HG03066 (cell line): ENCODE results near the gene CCDC85C.
A peak's percentile ranks its signal among the peaks of the same experiment; 100 is the strongest.

Experiments used
- ATAC-seq: cut with Tn5 transposase; IDR thresholded peaks from one replicate; pipeline ENCODE4 v1.9.1; 2021; ENCODE audit warnings: low read depth; ENCODE audit not compliant: unreplicated experiment

Gene CCDC85C

DNA sequence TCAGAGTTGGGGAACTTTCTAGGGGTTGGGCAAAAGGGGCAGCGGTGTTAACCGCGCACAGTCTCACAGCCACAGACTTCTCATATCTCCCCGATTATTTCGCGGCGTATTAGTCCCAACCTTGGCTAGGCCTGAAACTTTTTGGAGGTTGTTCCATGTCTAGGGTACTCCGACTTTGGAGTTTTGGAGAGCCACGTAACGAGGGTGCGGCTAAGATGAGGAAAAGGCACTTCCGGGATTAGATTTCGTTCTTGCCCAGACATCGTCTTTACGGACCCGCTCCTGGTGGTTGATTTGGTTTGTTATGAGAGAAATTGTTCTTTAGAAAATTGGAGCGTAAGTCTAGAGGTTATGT is 122.3 kb downstream of the CCDC85C start:
- ATAC-seq, result no peak

DNA sequence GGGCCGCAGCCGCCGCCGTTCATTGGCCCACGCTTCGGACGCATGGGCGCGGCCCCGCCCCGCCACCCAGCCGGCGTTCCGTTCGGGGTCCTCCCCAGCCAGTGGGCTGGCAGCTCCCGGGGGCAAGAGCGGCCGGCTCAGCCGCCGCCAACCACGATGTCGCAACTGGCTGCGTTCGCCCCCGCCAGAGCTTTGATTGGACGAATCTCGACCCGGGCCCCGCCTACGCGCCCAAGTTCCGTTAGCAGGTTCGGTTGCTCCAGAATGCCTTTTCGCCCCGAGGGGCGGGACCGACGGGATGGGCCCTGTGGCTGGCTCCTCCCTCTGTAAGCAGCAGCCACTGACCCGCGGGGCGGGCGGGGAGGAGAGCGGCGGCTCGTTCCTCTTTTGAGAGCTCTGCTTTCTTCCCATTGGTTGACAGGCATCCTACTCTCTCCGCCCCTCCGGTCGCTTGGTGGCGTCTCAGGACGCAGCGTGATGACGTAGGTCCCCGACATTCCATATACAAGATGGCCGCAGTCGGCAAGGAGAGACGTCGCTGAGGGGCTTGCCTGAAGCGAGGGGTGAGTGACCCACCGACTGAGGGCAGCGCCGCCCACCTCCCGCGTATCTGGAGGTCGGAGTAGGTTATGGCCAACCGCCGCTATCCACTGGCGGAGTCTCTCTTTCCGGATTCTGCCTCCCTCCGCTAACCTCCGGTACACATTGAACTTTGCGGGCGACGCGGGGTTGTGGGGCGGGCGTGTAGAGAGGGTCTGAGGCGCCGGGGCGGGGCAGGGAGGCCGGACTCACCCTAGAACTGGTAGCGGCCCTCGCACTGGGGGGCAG is 122.9 kb downstream of the CCDC85C start, which contains the start of gene CCNK:
Gene CCNK (plus strand): TSS at position 493 of the 828 bp plus-strand sequence. CDS start 11,269 bp downstream, outside the sequence.
- peak; percentile 83 for ATAC-seq

DNA sequence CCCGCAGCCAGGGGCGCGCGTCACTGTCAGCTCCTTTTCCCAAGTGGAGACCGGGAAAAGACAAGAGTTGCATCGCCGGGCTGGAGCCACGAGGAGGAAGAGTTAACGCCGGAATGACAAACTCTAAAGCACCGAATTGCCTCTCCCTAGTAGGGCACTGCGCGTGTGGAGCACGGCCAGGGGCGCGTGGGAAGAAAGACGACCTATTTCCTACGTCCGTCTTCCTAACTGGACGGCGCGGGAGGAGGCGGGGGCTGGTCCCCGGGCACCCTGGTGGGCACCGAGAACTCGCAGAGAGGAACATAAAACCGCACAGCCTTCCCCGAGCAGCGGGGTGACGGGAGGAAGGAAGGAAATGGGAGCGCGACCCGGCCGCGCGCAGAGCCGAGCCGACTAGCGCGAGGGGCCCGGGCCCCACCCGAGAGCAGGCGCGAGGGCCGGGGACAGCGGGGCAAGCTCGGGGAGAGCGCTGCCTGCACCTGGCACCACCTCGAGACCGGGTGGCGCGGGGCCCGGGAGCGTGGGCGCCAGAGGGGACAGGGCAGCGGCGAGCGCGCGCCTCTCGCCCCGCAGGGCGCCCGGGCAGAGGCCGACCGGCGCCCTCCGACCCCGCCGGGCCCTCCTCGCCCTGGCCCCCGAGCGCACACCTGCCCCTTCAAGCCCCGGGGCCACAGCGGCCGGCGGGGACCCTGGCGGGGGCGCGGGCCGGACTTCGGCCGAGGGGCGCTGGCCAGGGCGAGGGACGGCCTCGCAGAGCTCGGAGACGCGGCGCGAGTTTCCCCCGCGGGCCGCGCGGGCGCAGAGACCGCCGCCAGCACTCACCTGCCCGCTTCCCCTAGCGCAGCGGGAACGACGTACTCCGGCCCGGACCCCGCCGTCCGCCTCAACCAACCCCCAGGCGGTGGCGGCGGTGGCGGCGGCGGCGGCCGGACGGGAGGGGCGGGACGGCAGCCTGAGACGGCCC is 123.8 kb downstream of the CCDC85C start, which contains the start of gene SETD3:
Gene SETD3 (minus strand): TSS at position 954 of the 964 bp plus-strand sequence. CDS start 15,054 bp downstream, outside the sequence.
- peak; percentile 3 for ATAC-seq

DNA sequence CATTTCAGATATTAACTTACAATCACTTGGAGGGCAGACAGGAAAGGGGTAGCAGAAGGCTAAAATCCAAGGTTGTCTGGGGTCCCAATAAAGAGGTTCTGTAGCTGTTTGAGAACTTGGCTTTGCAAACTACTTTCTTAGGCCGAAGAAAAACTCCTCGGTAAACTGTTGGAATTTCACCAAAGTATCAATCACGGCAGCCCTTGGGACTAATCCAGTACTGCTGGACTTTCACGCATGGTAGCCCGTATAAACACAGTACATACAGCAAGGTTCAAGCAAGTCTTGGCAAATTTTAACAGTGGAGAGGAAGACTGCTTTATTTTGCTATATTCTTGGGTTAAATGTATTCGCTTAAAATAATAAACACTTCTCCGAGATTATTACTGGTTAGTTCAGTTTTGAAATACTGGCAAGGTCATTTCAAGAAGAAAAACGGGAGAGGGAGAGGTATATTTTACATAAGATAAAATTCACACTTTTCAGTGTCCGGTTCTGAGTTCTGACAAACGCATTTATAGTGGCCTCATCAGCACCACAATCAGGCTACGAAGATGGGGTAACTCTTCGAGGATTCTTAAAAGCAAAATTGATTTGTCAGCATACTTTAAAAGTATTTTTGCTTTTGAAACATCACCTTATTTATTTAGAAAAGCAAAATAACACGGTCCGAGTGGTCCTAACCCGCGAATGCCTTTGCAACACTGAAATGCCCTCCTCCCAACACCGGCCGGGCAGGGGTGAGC is 124.7 kb downstream of the CCDC85C start:
- no peak for ATAC-seq

DNA sequence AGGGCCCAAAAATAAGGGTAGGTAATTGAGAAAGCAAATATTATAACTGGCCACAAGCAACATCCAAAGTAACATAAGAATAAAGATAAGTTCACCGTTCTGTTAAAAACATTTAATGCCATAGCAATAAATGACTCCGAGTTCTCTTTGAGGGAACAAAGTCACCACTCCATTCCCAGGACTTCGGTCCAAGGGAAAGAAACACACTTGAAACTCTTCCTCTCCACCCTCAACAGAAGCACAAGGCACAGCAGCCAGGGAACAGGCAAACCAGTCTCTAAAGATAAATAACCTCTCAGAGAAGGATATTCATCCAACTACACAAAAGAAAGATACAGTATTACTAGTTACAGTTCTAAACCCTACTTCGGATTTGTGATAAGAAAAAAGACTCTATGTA is 125.9 kb downstream of the CCDC85C start:
- no peak for ATAC-seq

DNA sequence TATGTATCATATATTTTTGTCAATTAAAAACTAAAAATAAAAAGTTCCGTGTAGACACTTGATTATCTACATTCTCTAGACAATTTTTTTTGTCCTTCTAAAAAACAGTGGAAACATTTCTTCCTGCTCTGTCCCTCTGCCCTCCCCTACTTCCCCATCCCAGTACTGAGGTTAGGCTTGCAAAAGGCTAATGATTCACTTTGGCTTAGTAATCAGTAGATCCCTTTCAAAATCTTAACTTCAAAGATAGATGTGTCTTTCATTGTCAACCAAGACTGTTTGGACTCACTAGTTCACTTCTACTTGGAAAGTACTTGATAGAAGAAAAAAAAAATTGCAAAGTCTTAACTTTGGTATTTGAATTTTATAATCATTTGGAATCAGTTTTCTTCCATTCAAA is 127.1 kb downstream of the CCDC85C start:
- ATAC-seq, result no peak

DNA sequence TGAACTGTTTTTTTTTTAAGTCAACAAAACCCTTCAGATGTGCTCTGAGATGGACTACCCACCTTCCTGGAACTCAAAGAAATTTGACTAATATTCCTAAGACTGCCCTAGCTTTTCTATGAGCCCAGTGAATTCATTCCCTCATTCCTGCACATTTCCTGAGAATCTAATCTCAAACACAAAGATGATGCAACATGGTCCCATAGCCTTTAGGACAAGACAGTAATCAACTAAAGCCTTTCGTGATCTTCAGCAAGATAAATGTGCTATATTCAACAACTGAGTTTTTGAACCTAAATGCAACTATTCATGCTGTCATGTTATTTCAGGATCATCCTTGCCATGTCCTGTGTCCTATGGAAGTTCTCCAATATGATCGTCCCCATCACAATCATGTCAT is 128.3 kb downstream of the CCDC85C start:
- ATAC-seq, result no peak

DNA sequence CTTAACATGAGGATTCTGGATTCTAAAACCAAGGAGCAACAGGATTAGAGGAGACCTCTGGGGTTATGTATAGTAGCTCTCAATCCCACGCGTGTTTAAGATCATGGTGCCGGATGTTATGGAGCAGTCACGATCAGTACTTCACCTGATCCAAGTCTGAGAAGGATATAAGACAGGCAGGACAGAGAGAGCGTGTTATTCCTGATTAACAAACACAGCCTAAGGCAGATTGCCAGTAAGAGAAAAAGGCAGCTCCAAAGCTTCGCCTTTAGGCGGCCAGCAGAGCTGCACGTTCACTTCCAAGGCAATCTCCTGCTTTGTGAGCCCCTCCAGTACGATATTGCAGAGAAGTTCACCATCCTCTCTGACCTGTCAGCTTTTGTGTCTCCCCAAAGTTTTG is 128.8 kb downstream of the CCDC85C start:
- ATAC-seq, result no peak

DNA sequence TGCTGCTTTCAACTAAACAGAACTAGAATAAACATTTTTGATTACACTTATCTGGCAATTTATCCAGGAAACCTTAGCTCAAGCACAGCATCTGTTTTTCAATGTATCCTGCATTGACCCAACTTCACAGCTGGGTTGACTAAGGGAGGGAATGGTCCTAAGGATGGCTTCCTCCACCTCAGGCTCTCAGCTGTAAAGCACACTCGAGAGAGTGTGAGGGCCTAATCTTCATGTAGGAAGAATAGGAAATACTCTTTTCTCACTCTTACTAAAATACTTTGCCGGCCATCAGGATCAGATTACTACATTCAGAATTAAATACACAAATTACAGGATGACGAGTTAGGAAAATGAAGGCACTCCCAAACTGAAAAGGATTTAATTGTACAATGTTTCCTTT is 130.5 kb downstream of the CCDC85C start:
- no peak for ATAC-seq

DNA sequence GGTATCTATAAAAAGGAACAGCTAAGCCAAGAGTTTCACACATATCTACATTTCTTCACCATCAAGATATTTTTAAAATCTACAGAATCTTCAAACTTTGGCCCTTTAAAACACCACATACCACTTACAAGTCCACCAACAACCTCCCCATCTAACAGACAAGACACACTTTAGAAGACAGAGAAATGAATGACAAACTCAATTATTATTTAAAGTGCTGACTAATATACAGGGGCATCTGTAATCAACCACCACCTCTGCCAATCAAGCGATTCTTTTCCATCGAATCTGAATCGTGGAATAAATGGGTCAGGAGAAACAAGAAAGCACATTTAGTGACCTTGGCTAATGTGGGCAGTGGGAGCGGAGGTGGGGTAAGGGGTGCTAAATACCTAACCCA is 131.1 kb downstream of the CCDC85C start:
- ATAC-seq, result no peak

DNA sequence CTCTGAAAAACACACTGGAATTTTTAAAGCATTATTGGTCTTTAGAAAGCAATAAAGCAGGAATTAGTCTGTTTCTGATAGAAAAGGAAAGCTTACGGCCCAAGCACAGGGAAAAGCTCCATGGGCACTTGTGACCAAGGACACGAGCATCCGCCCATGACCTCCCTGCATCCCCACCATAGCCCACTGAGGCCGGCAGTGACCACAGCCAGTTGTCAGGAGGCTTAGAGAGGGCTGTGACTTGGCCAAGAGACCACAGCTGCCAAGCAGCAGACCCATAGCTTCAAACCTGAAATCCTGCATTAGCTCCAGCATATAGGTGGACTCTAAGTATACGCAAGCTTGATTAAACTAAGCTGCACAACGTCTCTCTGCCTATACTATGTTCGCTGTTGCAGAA is 132.3 kb downstream of the CCDC85C start:
- no peak for ATAC-seq

DNA sequence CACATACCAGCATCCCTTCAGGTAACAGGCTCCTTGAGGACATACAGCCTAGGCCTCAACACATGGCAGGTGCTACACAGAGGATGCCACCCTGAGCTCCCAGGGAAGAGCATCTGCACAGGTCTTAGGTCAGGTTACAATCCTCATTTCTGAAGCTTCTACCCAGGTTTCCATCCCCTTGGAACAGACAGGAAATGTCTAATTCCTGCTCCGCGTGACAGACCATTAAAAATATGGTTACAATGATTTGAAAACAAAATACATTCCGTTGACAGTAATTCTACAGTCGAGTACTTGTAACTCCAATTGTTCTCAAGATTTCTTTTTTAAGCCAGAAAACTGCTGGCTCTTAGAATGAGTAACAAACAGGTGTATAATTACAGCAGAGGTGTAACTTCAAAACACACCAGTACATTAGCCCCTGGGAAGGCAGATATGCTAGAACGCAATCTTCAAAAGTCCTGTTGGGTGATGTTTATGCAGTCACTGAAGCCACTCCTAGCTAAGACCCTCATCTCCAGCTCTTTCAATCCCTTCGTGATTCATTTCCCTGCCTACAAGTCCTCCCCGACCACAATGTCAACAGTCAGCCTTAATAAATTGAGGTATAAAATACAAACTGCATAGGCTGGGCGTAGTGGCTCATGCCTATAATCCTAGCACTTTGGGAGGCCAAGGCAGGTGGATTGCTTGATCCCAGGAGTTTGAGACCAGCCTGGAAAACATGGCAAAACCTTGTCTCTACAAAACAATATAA is 135.0 kb downstream of the CCDC85C start:
- no peak for ATAC-seq

DNA sequence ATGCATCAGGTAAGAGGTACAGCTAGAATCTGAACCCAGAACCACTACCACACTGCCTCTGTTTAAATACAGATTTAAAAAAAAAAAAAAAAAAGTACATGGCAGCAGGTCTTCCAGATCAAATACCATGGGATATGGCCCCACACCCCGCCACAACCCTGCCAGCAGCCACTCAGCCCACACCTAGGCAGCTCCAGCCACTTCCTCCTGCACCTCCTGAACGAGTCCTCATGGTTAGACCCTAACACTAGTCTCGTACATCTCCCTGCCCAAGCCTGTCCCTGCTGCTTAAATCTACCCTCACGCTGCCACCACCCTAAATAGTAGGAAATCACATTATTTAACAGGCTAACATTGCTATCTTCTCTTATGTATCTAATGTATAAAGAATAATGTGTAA is 135.9 kb downstream of the CCDC85C start:
- ATAC-seq, result no peak

DNA sequence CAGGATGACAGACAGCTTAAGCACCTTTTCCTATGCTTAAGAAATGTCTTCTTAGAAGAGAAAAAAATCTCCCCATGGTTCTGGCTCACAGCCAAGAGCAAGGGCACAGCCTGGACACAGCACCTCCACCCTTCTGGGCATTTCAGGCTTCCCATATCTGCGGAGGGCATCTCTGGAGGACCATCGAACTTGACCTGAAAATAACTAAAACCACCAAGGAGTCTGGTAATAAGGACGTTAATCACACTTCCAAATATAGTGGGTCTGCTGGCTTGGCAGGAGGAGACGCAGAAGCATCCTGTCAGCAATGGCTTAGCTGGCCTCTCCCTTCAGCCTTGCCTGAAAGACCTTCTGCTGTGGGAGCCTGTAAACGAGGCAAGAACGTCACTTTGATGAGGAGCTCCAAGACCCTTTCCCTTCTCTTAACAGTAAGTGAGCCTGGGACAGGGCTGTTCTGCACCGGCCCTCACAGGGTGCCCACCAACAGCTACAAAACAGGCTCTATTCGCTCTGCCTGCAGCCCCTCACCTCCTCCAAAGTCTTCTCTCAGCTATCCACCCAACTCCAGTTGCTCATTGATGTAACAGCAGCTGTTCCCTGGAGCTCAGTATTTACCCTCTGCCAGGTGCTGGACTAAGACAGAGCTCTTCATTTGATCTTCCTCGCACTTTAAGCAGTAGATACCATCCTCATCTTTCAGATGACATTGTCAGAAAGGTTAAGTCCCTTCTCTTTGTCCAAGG is 136.5 kb downstream of the CCDC85C start:
- ATAC-seq, result no peak

DNA sequence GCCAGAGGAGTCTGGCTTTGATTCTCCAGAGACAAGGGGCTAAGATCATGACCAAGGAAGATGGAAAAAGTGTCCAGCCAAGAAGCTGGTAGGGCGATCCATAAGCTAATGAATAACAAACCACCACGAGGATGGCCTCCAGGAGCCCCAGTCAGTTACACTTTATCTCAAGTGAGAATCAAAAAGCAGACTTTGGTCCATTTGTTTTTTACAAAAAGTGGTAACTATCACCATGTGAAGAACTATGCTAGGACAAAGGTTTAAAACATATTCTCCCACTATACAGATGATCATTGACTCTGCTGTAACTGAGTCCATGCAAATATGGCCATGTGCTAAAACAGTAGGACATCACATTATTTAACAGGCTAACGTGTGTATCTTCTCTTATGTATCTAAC is 137.2 kb downstream of the CCDC85C start:
- ATAC-seq, result no peak

DNA sequence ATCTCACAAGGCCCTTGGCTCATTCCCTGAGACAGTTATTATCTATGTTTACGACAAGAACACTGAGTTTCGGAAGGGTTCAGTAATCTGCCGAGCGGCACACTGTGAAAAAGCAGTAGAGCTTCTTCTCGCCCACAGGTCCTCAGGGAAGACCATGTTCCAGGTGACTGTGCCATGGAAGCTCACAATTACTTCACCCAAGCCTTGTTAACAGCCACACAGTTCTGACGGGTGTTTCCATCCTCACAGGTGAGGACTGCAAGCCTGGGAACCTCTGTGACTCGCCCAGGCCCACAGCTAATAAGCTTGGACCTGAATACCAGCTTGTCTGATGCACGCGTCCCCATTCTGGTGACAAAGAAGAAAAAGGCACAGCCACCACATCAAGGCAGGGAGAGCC is 138.7 kb downstream of the CCDC85C start:
- no peak for ATAC-seq

DNA sequence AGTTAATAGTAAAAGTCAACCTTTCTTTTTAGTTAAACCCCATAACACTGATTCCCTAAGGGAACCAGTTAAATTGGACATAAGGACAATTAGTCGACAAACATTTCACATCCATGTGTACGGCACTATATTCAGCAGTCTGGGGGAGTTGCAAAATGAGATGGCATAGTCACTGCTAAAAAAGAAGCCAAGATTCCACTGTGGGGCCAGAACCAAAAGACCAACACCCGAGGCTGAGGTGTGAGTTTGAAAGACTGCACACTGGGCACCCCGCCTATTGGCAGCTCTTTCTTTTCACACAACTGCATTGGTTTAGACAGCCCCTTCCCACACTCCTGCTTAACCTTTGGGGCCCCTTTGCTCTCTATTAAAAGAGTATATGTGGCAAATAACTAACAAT is 140.0 kb downstream of the CCDC85C start:
- no peak for ATAC-seq

DNA sequence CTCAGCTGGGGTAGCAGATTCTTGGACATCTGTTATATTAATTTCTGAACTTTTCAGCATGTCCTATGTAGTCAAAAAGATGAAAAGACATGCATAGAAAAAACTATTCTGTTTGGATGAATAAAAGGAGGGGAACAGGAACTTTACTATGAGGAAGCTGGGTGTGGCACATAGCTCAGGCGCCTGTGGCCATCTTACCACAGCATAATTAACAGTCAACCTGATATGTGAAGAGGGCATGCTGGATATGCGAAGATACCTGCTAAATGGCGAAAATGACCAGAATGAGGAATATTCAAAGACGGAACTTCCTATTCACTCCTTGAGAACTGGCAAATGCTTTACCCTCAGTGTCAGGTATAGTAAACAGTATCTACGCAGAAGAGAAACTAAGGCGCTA is 141.8 kb downstream of the CCDC85C start:
- no peak for ATAC-seq

DNA sequence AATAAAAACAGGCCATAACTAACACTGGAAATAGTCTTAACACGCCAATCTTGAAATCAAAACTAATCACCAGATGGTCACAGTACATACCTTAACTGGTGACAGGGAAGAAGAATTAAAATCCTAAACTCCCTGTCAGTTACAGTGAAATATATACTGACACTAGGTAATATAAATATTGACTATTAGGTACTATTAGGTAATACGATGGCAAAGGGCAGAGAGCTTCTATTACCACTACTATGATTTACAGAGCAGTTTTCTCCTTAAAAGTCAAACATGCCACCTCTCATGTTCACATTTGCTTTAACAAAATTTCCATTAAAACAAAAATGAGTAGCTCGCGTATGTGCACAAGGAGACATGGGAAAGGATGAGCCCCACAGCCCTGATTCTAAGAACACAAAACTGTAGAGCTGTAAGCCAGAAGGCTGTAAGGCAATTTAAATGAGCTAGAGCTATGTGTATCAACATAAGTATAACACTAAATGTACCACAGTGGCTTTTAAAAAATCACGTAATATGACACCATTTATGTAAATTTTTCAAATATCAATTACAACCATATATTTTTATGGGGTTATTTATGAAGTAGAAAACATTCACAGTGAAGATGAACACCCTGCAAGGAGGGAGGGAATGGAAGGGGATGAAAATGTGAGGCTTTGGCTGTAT is 142.5 kb downstream of the CCDC85C start:
- no peak for ATAC-seq
